HEK293 (cell line): Measurements from ENCODE around the gene BDH1.

ENCODE experiments used
- CTCF ChIA-PET: fragments of 350-600 bp; formaldehyde crosslinking; extraction: SDS; loops from one replicate; lab custom pipeline; 2021; ENCODE audit warnings: antibody characterized with exemption; lab: Yijun Ruan, JAX
- POLR2A ChIA-PET: fragments of 300-600 bp; formaldehyde crosslinking; extraction: SDS; loops from one replicate; lab custom pipeline; 2020; ENCODE audit warnings: antibody characterized with exemption, inconsistent platforms; lab: Yijun Ruan, JAX
- H3K27ac ChIP-seq: fragments of 200-500 bp; sonication (Bioruptor generic); 2 replicates; pipeline ENCODE4 v1.5.1; 2014; ENCODE audit warnings: low read depth, low read length, control low read depth, inconsistent platforms; ENCODE audit errors: extremely low read depth
- H3K36me3 ChIP-seq, 2 experiments: fragments of 200-500 bp in 1 of 2; sonication (Bioruptor generic) in 1 of 2; 1 replicate in 1 of 2; 2 replicates in 1 of 2; pipeline ENCODE4 v1.5.1; 2014 to 2017; ENCODE audit warnings: inconsistent platforms in 2 of 2, low read length in 2 of 2; ENCODE audit not compliant: control insufficient read depth in 2 of 2, insufficient read depth in 1 of 2
- H3K4me1 ChIP-seq: fragments of 200-500 bp; sonication (Bioruptor generic); 2 replicates; pipeline ENCODE4 v1.5.1; 2014; ENCODE audit warnings: mild to moderate bottlenecking, low read length, inconsistent platforms; ENCODE audit not compliant: control insufficient read depth, insufficient read depth
- H3K4me3 ChIP-seq: 2 replicates; pipeline ENCODE4 v1.5.1; 2011; ENCODE audit warnings: low read depth, mild to moderate bottlenecking, control low read depth, low read length, moderate library complexity
- H3K9me3 ChIP-seq: fragments of 200-500 bp; sonication (Bioruptor generic); 2 replicates; pipeline ENCODE4 v1.5.1; 2014; ENCODE audit warnings: low read depth, low read length, inconsistent platforms; ENCODE audit not compliant: control insufficient read depth, insufficient read depth
- EGR2 ChIP-seq: fragments of 450-650 bp; formaldehyde crosslinking; IDR thresholded peaks from 2 replicates; pipeline ENCODE4 v1.5.1; 2016; ENCODE audit warnings: low read depth, missing biosample characterization, missing genetic modification characterization
- GLI2 ChIP-seq: fragments of 450-650 bp; formaldehyde crosslinking; IDR thresholded peaks from 2 replicates; pipeline ENCODE4; 2017; ENCODE audit warnings: missing biosample characterization, missing genetic modification characterization, low read depth, borderline replicate concordance
- PATZ1 ChIP-seq: fragments of 450-650 bp; formaldehyde crosslinking; IDR thresholded peaks from 2 replicates; pipeline ENCODE4 v1.5.1; 2016; ENCODE audit warnings: missing biosample characterization, missing genetic modification characterization
- YY2 ChIP-seq: fragments of 450-650 bp; formaldehyde crosslinking; IDR thresholded peaks from 2 replicates; pipeline ENCODE4 v1.5.1; 2016; ENCODE audit warnings: missing biosample characterization, missing genetic modification characterization
- ZFP37 ChIP-seq: fragments of 450-650 bp; formaldehyde crosslinking; IDR thresholded peaks from 2 replicates; pipeline ENCODE4 v1.5.1; 2016; ENCODE audit warnings: missing biosample characterization, missing genetic modification characterization
- ZNF2 ChIP-seq: fragments of 450-650 bp; formaldehyde crosslinking; IDR thresholded peaks from 2 replicates; pipeline ENCODE4 v1.5.1; 2016; ENCODE audit warnings: missing biosample characterization, missing genetic modification characterization
- ZNF23 ChIP-seq: fragments of 450-650 bp; formaldehyde crosslinking; IDR thresholded peaks from 2 replicates; pipeline ENCODE4 v1.5.1; 2016; ENCODE audit warnings: missing biosample characterization, missing genetic modification characterization, borderline replicate concordance
- ZNF26 ChIP-seq: fragments of 450-650 bp; formaldehyde crosslinking; IDR thresholded peaks from 2 replicates; pipeline ENCODE4 v1.5.1; 2016; ENCODE audit warnings: missing biosample characterization, missing genetic modification characterization
- ZNF341 ChIP-seq: fragments of 450-650 bp; formaldehyde crosslinking; IDR thresholded peaks from 2 replicates; pipeline ENCODE4; 2016; ENCODE audit warnings: low read depth, missing biosample characterization, missing genetic modification characterization
- ZNF391 ChIP-seq: fragments of 450-650 bp; formaldehyde crosslinking; IDR thresholded peaks from 2 replicates; pipeline ENCODE4 v1.5.1; 2016; ENCODE audit warnings: low read depth, missing biosample characterization, missing genetic modification characterization, borderline replicate concordance
- ZNF600 ChIP-seq: fragments of 450-650 bp; formaldehyde crosslinking; IDR thresholded peaks from 2 replicates; pipeline ENCODE4 v1.5.1; 2016; ENCODE audit warnings: missing biosample characterization, missing genetic modification characterization
- ZNF629 ChIP-seq: fragments of 450-650 bp; formaldehyde crosslinking; IDR thresholded peaks from 2 replicates; pipeline ENCODE4 v1.5.1; 2017; ENCODE audit warnings: missing biosample characterization, missing genetic modification characterization
- TF ChIP-seq, protein P1 (sequence below): fragments of 450-650 bp; formaldehyde crosslinking; IDR thresholded peaks from 2 replicates; pipeline ENCODE4 v1.5.1; 2016; ENCODE audit warnings: missing biosample characterization, missing genetic modification characterization
- TF ChIP-seq, protein P2 (sequence below): fragments of 450-650 bp; formaldehyde crosslinking; conservative IDR thresholded peaks from 2 replicates; pipeline ENCODE4 v1.5.1; 2016; ENCODE audit warnings: low read depth, missing biosample characterization, missing genetic modification characterization
- TF ChIP-seq, protein P3 (sequence below): fragments of 450-650 bp; IDR thresholded peaks from 2 replicates; pipeline ENCODE4 v1.5.1; 2018; ENCODE audit warnings: missing biosample characterization, mild to moderate bottlenecking, missing genetic modification characterization
- TF ChIP-seq, protein P4 (sequence below): fragments of 450-650 bp; formaldehyde crosslinking; IDR thresholded peaks from 2 replicates; pipeline ENCODE4 v1.5.1; 2016; ENCODE audit warnings: missing biosample characterization, missing genetic modification characterization, borderline replicate concordance

Gene BDH1

DNA sequence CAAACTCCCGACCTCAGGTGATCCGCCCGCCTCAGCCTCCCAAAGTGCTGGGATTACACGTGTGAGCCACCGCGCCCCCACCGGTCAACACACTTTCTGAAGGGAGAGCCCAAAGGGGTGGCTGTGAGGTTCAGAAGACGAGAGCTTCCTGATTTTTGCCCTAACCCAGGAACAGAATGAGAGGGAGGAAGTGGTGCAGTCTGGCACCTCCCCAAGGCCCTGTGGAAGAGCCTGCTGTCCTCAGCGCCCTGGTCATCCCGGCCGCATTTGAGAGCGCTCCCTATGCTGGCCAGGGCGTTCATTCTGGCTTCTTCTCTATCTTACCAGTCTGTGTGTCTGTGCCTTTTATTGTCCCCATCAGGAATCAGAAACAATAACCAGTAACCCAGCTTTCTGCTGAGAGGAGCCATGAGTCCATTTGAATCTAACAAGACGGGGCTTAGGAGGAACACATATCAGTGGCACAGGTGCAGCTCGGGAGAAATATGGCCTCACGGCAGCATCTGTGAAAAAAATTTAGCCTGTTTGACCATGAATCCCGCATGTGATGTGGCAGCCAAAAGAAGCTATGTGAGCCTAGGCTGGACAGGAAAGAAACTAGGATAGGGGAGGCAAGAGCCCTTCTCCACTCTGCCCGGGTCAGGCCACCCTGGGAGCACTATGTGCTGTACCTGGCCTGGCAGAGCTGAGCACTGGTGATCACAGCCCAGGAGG, 12.9 kb downstream of the BDH1 start:
- Histone ChIP-seq H3K27ac (no peak overlapping the region), H3K4me3 (no peak overlapping the region), H3K9me3 (no peaks in the 10 kb centered on the region), H3K36me3 (no peaks in the 10 kb centered on the region), H3K4me1 (no peaks in the 10 kb centered on the region)
- CTCF ChIA-PET, result interaction anchor here (0.6 kb wide), 1 partner anchor 35 kb away, joined by 4 read pairs; no protein-coding TSS in a partner anchor
- POLR2A ChIA-PET, result no interaction called here
- no peak for TF ChIP-seq ZNF629 (tag by site-specific recombination)
- TF ChIP-seq ZNF341 (tag by site-specific recombination), result no peak
- no peak for TF ChIP-seq ZNF2
- TF ChIP-seq YY2, result no peak
- no peak for TF ChIP-seq ZNF391 (tag by site-specific recombination)
- TF ChIP-seq ZFP37 (tag by site-specific recombination), result no peak
- no peak for TF ChIP-seq ZNF26
- TF ChIP-seq PATZ1 (tag by site-specific recombination), result no peak
- TF ChIP-seq, protein P1, sequence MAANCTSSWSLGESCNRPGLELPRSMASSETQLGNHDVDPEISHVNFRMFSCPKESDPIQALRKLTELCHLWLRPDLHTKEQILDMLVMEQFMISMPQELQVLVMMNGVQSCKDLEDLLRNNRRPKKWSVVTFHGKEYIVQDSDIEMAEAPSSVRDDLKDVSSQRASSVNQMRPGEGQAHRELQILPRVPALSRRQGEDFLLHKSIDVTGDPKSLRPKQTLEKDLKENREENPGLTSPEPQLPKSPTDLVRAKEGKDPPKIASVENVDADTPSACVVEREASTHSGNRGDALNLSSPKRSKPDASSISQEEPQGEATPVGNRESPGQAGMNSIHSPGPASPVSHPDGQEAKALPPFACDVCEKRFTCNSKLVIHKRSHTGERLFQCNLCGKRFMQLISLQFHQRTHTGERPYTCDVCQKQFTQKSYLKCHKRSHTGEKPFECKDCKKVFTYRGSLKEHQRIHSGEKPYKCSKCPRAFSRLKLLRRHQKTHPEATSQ, result no peak
- TF ChIP-seq ZNF600 (tag by site-specific recombination), result no peak
- TF ChIP-seq ZNF23 (tag by site-specific recombination), result no peak
- TF ChIP-seq, protein P2, sequence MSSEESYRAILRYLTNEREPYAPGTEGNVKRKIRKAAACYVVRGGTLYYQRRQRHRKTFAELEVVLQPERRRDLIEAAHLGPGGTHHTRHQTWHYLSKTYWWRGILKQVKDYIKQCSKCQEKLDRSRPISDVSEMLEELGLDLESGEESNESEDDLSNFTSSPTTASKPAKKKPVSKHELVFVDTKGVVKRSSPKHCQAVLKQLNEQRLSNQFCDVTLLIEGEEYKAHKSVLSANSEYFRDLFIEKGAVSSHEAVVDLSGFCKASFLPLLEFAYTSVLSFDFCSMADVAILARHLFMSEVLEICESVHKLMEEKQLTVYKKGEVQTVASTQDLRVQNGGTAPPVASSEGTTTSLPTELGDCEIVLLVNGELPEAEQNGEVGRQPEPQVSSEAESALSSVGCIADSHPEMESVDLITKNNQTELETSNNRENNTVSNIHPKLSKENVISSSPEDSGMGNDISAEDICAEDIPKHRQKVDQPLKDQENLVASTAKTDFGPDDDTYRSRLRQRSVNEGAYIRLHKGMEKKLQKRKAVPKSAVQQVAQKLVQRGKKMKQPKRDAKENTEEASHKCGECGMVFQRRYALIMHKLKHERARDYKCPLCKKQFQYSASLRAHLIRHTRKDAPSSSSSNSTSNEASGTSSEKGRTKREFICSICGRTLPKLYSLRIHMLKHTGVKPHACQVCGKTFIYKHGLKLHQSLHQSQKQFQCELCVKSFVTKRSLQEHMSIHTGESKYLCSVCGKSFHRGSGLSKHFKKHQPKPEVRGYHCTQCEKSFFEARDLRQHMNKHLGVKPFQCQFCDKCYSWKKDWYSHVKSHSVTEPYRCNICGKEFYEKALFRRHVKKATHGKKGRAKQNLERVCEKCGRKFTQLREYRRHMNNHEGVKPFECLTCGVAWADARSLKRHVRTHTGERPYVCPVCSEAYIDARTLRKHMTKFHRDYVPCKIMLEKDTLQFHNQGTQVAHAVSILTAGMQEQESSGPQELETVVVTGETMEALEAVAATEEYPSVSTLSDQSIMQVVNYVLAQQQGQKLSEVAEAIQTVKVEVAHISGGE (tag by site-specific recombination), result no peak

GRCh38 chr3:197541756-197542539, 13.8 kb downstream of the BDH1 start:
- Histone ChIP-seq H3K27ac (no peak overlapping the region), H3K4me1 (no peaks in the 10 kb centered on the region), H3K36me3 (no peaks in the 10 kb centered on the region), H3K9me3 (no peaks in the 10 kb centered on the region), H3K4me3 (no peak overlapping the region)
- ChIA-PET CTCF (no interaction called here), POLR2A (no interaction called here)
- TF ChIP-seq GLI2 (tag by site-specific recombination) (no peak), EGR2 (tag by site-specific recombination) (no peak)
- TF ChIP-seq, protein P3, sequence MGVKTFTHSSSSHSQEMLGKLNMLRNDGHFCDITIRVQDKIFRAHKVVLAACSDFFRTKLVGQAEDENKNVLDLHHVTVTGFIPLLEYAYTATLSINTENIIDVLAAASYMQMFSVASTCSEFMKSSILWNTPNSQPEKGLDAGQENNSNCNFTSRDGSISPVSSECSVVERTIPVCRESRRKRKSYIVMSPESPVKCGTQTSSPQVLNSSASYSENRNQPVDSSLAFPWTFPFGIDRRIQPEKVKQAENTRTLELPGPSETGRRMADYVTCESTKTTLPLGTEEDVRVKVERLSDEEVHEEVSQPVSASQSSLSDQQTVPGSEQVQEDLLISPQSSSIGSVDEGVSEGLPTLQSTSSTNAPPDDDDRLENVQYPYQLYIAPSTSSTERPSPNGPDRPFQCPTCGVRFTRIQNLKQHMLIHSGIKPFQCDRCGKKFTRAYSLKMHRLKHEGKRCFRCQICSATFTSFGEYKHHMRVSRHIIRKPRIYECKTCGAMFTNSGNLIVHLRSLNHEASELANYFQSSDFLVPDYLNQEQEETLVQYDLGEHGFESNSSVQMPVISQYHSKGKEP (tag by site-specific recombination), result no peak
- TF ChIP-seq, protein P4, sequence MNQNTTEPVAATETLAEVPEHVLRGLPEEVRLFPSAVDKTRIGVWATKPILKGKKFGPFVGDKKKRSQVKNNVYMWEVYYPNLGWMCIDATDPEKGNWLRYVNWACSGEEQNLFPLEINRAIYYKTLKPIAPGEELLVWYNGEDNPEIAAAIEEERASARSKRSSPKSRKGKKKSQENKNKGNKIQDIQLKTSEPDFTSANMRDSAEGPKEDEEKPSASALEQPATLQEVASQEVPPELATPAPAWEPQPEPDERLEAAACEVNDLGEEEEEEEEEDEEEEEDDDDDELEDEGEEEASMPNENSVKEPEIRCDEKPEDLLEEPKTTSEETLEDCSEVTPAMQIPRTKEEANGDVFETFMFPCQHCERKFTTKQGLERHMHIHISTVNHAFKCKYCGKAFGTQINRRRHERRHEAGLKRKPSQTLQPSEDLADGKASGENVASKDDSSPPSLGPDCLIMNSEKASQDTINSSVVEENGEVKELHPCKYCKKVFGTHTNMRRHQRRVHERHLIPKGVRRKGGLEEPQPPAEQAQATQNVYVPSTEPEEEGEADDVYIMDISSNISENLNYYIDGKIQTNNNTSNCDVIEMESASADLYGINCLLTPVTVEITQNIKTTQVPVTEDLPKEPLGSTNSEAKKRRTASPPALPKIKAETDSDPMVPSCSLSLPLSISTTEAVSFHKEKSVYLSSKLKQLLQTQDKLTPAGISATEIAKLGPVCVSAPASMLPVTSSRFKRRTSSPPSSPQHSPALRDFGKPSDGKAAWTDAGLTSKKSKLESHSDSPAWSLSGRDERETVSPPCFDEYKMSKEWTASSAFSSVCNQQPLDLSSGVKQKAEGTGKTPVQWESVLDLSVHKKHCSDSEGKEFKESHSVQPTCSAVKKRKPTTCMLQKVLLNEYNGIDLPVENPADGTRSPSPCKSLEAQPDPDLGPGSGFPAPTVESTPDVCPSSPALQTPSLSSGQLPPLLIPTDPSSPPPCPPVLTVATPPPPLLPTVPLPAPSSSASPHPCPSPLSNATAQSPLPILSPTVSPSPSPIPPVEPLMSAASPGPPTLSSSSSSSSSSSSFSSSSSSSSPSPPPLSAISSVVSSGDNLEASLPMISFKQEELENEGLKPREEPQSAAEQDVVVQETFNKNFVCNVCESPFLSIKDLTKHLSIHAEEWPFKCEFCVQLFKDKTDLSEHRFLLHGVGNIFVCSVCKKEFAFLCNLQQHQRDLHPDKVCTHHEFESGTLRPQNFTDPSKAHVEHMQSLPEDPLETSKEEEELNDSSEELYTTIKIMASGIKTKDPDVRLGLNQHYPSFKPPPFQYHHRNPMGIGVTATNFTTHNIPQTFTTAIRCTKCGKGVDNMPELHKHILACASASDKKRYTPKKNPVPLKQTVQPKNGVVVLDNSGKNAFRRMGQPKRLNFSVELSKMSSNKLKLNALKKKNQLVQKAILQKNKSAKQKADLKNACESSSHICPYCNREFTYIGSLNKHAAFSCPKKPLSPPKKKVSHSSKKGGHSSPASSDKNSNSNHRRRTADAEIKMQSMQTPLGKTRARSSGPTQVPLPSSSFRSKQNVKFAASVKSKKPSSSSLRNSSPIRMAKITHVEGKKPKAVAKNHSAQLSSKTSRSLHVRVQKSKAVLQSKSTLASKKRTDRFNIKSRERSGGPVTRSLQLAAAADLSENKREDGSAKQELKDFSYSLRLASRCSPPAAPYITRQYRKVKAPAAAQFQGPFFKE (tag by site-specific recombination), result no peak
